Right lobe of liver (tissue), 6 donors: ENCODE data around the gene TAS2R1. TPM values are rescaled to one million over a fixed set of nuclear protein-coding genes. Genes with fewer than 3 reads are reported as not detected.

Experiments
- ATAC-seq, 4 donors: fragments of 200-7000 bp; cut with Tn5 transposase; one replicate each; pipeline ENCODE4 v1.9.1; 2020; ENCODE audit warnings: mild to moderate bottlenecking in 4 of 4, moderate library complexity in 4 of 4
- DNase-seq, 3 donors: peaks; one replicate each; pipeline ENCODE4 v3.0.0-alpha.2; 2020
- H3K27ac ChIP-seq, 3 donors: fragments of 200-600 bp; one replicate each; pipeline ENCODE4 v1.8.0; 2022
- H3K27me3 ChIP-seq, 2 donors: fragments of 200-600 bp; one replicate each; pipeline ENCODE4 v1.8.0; 2022
- H3K36me3 ChIP-seq, 4 donors: fragments of 200-600 bp; sonication (generic) in 1 of 4; one replicate each; pipeline versions ENCODE4 v1.5.1 to v1.8.0; 2017 to 2022; ENCODE audit warnings: control low read depth in 1 of 4
- H3K4me1 ChIP-seq, 4 donors: fragments of 200-600 bp; sonication (generic) in 1 of 4; one replicate each; pipeline versions ENCODE4 v1.5.1 to v1.8.0; 2017 to 2022; ENCODE audit warnings: control low read depth in 1 of 4
- H3K4me3 ChIP-seq, 3 donors: fragments of 200-600 bp; one replicate each; pipeline ENCODE4 v1.8.0; 2022
- H3K9me3 ChIP-seq, 4 donors: fragments of 200-600 bp; sonication (generic) in 1 of 4; one replicate each; pipeline versions ENCODE4 v1.5.1 to v1.8.0; 2017 to 2022; ENCODE audit warnings: control low read depth in 1 of 4
- POLR2A ChIP-seq: fragments of 450-650 bp; IDR thresholded peaks from one replicate; pipeline ENCODE4 v1.6.1; 2017; ENCODE audit warnings: antibody characterized with exemption, mild to moderate bottlenecking
- WGBS: methylation state at CpG from one replicate; pipeline ENCODE4 v1.1.6; 2018; ENCODE audit warnings: low coverage, low lambda C conversion rate; ENCODE audit not compliant: insufficient coverage; ENCODE audit errors: missing lambda C conversion rate; 5-methylcytosine and 5-hydroxymethylcytosine counted together
- intact Hi-C, 2 donors: fragments of 100-400 bp; cut with DNase I; formaldehyde crosslinking; loops; one replicate each; pipeline versions ENCODE4 v1.11.2 to v1.14.1; 2022
- total RNA-seq, 6 experiments: library from RNA; depleted of rRNA in 2 of 6; stranded (reverse); fragments of >200 nt in 2 of 6; fragmentation: NEBNext Ultra II Directional in 3 of 6; extraction: Animal tissue kit (Norgen Biotek cat#: 25700) in 3 of 6; gene quantifications; one replicate each; pipeline versions ENCODE4 v1.1.0 to v1.2.4, GENCODE V29; 2016 to 2023
- TF ChIP-seq, protein P1 (sequence below), 4 donors: fragments of 200-600 bp in 3 of 4; fragments of 450-650 bp in 1 of 4; IDR thresholded peaks; one replicate each; pipeline versions ENCODE4 v1.5.1 to v1.8.0; 2016 to 2022; ENCODE audit warnings: antibody characterized with exemption in 4 of 4, mild to moderate bottlenecking in 2 of 4
- donor health status: DM: no; HTN: yes; CAD: no.
- donor health status: DM: no; HTN: no; CAD: no.
- donor health status: DM: no; HTN: no; CAD: no.
- donor health status: DM: no; HTN: yes; CAD: no.
- donor health status: DM: no; HTN: yes; CAD: no.

TAS2R1 gene
- total RNA-seq, 6 experiments from 2014 or later: not detected

DNA sequence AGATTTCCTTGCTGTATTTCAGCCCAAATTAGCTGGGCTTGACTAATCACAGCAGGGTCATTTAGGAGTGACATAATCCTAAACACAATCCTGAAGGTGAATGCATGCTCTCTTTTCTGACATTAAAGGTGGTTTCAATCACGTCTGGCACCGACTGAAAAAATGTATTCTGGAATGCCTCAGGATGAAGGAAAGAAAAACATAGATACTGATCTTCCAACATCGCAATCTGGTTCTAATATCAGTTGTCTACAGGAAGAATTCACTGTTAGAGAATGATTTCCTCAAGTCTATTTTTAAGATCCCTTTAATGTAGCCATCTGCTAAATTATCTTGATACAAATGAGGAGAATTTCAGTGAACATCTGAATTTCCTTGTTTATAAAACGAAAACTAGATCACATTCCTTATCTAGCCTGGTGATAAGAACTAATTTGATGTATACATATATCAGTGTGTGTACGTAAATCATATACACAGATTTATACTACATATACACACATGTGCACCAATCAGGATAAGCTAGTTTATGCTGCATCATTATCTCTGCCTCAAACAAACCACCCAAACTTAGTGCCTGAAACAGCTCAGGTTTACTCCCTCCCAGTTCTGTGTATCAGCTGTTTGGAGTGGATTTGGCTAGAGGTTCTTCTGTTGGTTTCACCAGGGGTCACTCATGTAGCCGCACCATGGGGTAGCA lies 31.3 kb upstream of the TAS2R1 start:
- 35% methylated on average over 5 of the region's 6 CpGs for WGBS
- Histone ChIP-seq H3K4me1 (no peaks in the 10 kb centered on the region), H3K36me3 (no peaks in the 10 kb centered on the region), H3K9me3 (no peaks in the 10 kb centered on the region), H3K27ac (no peak overlapping the region), H3K4me3 (no peak overlapping the region), H3K27me3 (no peaks in the 10 kb centered on the region)
- ATAC-seq (no peak), DNase-seq (no peak)
- intact Hi-C loops: no loop called here
- TF ChIP-seq, protein P1, sequence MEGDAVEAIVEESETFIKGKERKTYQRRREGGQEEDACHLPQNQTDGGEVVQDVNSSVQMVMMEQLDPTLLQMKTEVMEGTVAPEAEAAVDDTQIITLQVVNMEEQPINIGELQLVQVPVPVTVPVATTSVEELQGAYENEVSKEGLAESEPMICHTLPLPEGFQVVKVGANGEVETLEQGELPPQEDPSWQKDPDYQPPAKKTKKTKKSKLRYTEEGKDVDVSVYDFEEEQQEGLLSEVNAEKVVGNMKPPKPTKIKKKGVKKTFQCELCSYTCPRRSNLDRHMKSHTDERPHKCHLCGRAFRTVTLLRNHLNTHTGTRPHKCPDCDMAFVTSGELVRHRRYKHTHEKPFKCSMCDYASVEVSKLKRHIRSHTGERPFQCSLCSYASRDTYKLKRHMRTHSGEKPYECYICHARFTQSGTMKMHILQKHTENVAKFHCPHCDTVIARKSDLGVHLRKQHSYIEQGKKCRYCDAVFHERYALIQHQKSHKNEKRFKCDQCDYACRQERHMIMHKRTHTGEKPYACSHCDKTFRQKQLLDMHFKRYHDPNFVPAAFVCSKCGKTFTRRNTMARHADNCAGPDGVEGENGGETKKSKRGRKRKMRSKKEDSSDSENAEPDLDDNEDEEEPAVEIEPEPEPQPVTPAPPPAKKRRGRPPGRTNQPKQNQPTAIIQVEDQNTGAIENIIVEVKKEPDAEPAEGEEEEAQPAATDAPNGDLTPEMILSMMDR (IDR thresholded peaks at IDR 0.05): no peak
- no peak for TF ChIP-seq POLR2A

DNA sequence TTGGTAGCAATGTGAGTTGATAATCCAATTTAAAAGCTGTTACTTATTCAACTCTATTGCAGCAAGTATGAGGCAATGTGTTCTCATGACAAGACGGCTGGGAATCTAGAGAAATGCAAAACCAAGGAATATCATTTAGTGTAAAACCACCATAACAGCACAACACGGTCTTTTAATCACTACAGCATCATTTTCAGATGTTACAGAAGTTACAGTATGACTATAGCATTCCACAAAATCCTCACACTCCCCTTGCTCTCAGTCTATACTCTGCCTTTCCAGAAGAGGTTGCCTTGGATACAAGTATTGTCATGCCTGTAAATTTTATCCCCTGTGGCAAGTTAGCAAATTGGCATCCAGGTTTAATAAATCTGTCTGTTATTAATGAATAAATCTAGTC lies 28.6 kb upstream of the TAS2R1 start:
- H3K4me3 ChIP-seq: no peak overlapping the region
- intact Hi-C loops: no loop called here
- H3K9me3 ChIP-seq: no peaks in the 10 kb centered on the region
- no peaks in the 10 kb centered on the region for H3K36me3 ChIP-seq
- ATAC-seq (no peak), DNase-seq (no peak)
- H3K4me1 ChIP-seq: no peaks in the 10 kb centered on the region
- no peak for TF ChIP-seq POLR2A
- TF ChIP-seq, protein P1 (IDR thresholded peaks at IDR 0.05): no peak
- H3K27ac ChIP-seq: no peak overlapping the region
- no peaks in the 10 kb centered on the region for H3K27me3 ChIP-seq
- WGBS: 45% methylated on average over 2 of the region's 2 CpGs

DNA sequence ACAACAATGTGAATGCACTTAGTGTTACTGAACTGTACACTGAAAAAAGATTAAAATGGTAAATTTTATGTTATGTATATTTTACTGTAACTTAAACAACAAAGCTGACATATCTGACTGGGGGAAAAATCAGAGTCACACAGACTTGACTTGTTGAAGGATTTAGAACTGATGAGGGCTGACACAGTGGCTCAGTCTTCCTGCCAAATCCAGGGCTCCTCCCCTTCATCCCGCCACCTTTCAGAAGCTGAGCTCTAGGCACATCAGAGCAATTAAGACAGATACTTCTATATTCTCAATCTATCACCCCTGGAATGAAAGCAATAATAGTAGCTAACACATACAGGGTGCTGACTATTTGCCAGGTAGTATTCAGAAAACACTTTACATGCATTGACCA lies 27.7 kb upstream of the TAS2R1 start:
- ATAC-seq (no peak), DNase-seq (no peak)
- Histone ChIP-seq H3K4me3 (no peak overlapping the region), H3K27me3 (no peaks in the 10 kb centered on the region), H3K36me3 (no peaks in the 10 kb centered on the region), H3K9me3 (no peaks in the 10 kb centered on the region), H3K27ac (no peak overlapping the region), H3K4me1 (no peaks in the 10 kb centered on the region)
- intact Hi-C loops: no loop called here
- TF ChIP-seq, protein P1 (IDR thresholded peaks at IDR 0.05): no peak
- no peak for TF ChIP-seq POLR2A
- WGBS: 71% methylated on average over 1 of the region's 1 CpG

DNA sequence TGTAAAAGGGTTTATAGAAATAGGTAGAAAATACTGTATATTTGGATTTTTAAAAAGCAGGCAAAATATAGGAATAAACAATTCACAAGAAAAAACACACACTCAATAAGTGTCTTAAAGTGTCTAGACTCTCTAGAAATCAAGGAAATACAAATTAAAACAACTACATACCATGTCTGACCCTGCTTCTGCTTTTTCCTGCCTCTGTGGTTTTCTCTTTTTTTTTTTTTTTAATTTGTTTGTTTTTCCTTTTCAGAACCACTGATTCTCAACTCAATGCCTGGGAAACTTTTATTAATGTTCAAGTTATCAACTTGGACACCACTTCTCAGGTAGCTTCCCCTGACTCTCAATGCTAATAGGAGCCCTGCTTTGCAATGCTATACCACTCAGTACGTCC lies 25.5 kb upstream of the TAS2R1 start:
- no peaks in the 10 kb centered on the region for H3K9me3 ChIP-seq
- TF ChIP-seq, protein P1 (IDR thresholded peaks at IDR 0.05): no peak
- TF ChIP-seq POLR2A: no peak

DNA sequence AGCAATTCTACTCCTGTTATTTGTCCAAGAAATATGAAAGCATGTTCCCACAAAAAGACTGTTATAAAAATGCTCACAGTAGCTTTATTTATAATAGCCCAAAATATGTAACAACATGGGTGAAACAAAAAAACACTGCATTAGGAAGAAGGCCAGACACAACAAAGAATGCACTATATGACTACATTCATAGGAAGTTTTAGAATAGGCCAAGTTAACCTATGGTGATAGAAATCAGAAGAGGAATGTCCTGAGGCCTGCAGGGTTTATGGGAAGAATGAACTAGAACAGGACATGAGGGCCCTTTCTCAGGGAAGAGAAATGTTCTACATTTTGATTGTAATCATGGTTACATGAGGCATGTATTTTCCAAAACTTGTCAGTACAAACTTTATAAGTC lies 24.7 kb upstream of the TAS2R1 start:
- no peak for DNase-seq

More for the DNA sequence above, 25.5 kb upstream of the TAS2R1 start:
- Histone ChIP-seq H3K27ac (no peak overlapping the region), H3K27me3 (no peaks in the 10 kb centered on the region), H3K36me3 (no peaks in the 10 kb centered on the region), H3K4me1 (no peaks in the 10 kb centered on the region), H3K4me3 (no peak overlapping the region)
- WGBS: 71% methylated on average over 1 of the region's 1 CpG
- DNase-seq (no peak), ATAC-seq (no peak)
- intact Hi-C loops: no loop called here

More for the DNA sequence above, 24.7 kb upstream of the TAS2R1 start:
- no peaks in the 10 kb centered on the region for H3K9me3 ChIP-seq
- TF ChIP-seq POLR2A: no peak
- TF ChIP-seq, protein P1 (IDR thresholded peaks at IDR 0.05): no peak
- intact Hi-C loops: no loop called here
- no peak overlapping the region for H3K27ac ChIP-seq
- H3K27me3 ChIP-seq: no peaks in the 10 kb centered on the region
- no peaks in the 10 kb centered on the region for H3K36me3 ChIP-seq
- ATAC-seq: no peak
- H3K4me3 ChIP-seq: no peak overlapping the region
- H3K4me1 ChIP-seq: no peaks in the 10 kb centered on the region
